GM23338 (cell line): ENCODE results near the gene PANK1. TPM values are rescaled to one million over a fixed set of nuclear protein-coding genes. Genes with fewer than 3 reads are reported as not detected.

Experiments
- ATAC-seq: fragments of 200-7000 bp; cut with Tn5 transposase; 3 replicates; pipeline ENCODE4 v1.9.1; 2020
- DNase-seq: peaks from one replicate; pipeline ENCODE4 v3.0.0-alpha.2; 2015; ENCODE audit warnings: low spot score
- H2AFZ ChIP-seq: fragments of 200-600 bp; sonication (generic); 2 replicates; pipeline ENCODE4 v1.8.0; 2016; ENCODE audit warnings: antibody characterized with exemption, mild to moderate bottlenecking, moderate library complexity
- H3F3A ChIP-seq: fragments of 200-600 bp; sonication (generic); replicated peaks from 2 replicates; pipeline ENCODE4 v1.8.0; 2017; ENCODE audit warnings: antibody characterized with exemption, mixed run types, low read depth
- H3K27ac ChIP-seq: fragments of 200-600 bp; sonication (generic); 2 replicates; pipeline ENCODE4 v1.6.1; 2016; ENCODE audit warnings: low read depth
- H3K27me3 ChIP-seq: fragments of 200-600 bp; sonication (generic); 2 replicates; pipeline ENCODE4 v1.8.0; 2016; ENCODE audit warnings: mild to moderate bottlenecking, mixed run types, moderate library complexity; ENCODE audit not compliant: insufficient read depth
- H3K36me3 ChIP-seq: fragments of 200-600 bp; sonication (generic); 2 replicates; pipeline ENCODE4 v1.8.0; 2016; ENCODE audit warnings: mild to moderate bottlenecking; ENCODE audit not compliant: insufficient read depth
- H3K4me1 ChIP-seq: fragments of 200-600 bp; sonication (generic); 2 replicates; pipeline ENCODE4 v1.8.0; 2016; ENCODE audit warnings: mild to moderate bottlenecking, moderate library complexity; ENCODE audit not compliant: insufficient read depth
- H3K4me2 ChIP-seq: fragments of 200-600 bp; sonication (generic); 2 replicates; pipeline ENCODE4 v1.7.1; 2017; ENCODE audit warnings: mixed run types
- H3K4me3 ChIP-seq: fragments of 200-600 bp; sonication (generic); 2 replicates; pipeline ENCODE4 v1.6.1; 2016; ENCODE audit warnings: mixed run types
- H3K79me2 ChIP-seq: fragments of 200-600 bp; sonication (generic); replicated peaks from 2 replicates; pipeline ENCODE4 v1.8.0; 2017; ENCODE audit warnings: mild to moderate bottlenecking; ENCODE audit not compliant: insufficient read depth
- H3K9me2 ChIP-seq: fragments of 200-600 bp; sonication (generic); 2 replicates; pipeline ENCODE4 v1.8.0; 2017; ENCODE audit not compliant: insufficient read depth
- H4K20me1 ChIP-seq: fragments of 200-600 bp; sonication (generic); replicated peaks from 2 replicates; pipeline ENCODE4 v1.8.0; 2017; ENCODE audit warnings: mild to moderate bottlenecking; ENCODE audit not compliant: insufficient read depth
- H3K27ac Mint-ChIP-seq: 2 replicates; pipeline ENCODE4 v1.8.0; 2020; ENCODE audit warnings: inconsistent platforms, mild to moderate bottlenecking, moderate library complexity, mixed read lengths
- H3K27me3 Mint-ChIP-seq: 3 replicates; pipeline ENCODE4 v1.8.0; 2022; ENCODE audit warnings: low read depth, mild to moderate bottlenecking, moderate library complexity, mixed read lengths, inconsistent platforms; ENCODE audit not compliant: insufficient read depth, poor library complexity
- H3K36me3 Mint-ChIP-seq: 3 replicates; pipeline ENCODE4 v1.8.0; 2021; ENCODE audit warnings: low read depth, mild to moderate bottlenecking, inconsistent platforms, moderate library complexity, mixed read lengths
- H3K4me1 Mint-ChIP-seq: 3 replicates; pipeline ENCODE4 v1.8.0; 2020; ENCODE audit warnings: mild to moderate bottlenecking, inconsistent platforms, mixed read lengths
- H3K4me3 Mint-ChIP-seq: 3 replicates; pipeline ENCODE4 v1.8.0; 2021; ENCODE audit warnings: moderate library complexity, mild to moderate bottlenecking, inconsistent platforms, mixed read lengths
- H3K9me3 Mint-ChIP-seq: 3 replicates; pipeline ENCODE4 v1.8.0; 2020; ENCODE audit warnings: moderate library complexity, mild to moderate bottlenecking, inconsistent platforms, mixed read lengths
- CREB1 ChIP-seq: fragments of 250-450 bp; sonication (Bioruptor Pico); IDR thresholded peaks from 2 replicates; pipeline ENCODE4 v1.5.0; 2020; ENCODE audit warnings: low read depth, mild to moderate bottlenecking, moderate library complexity
- EZH2 ChIP-seq: fragments of 200-600 bp; sonication (generic); IDR thresholded peaks from one replicate; pipeline ENCODE4 v1.8.0; 2017; ENCODE audit warnings: antibody characterized with exemption, mild to moderate bottlenecking, low read depth; ENCODE audit not compliant: unreplicated experiment
- EZH2phosphoT487 ChIP-seq: fragments of 200-600 bp; sonication (generic); IDR thresholded peaks from one replicate; pipeline ENCODE4 v1.8.1; 2018; ENCODE audit warnings: antibody characterized with exemption; ENCODE audit not compliant: unreplicated experiment
- JUNB ChIP-seq: IDR thresholded peaks from one replicate; pipeline ENCODE4 v1.6.1; 2016; ENCODE audit warnings: antibody characterized with exemption; ENCODE audit not compliant: unreplicated experiment
- NANOG ChIP-seq: IDR thresholded peaks from 2 replicates; pipeline ENCODE4 v1.6.1; 2016; ENCODE audit warnings: antibody characterized with exemption, borderline replicate concordance
- POLR2AphosphoS5 ChIP-seq: IDR thresholded peaks from 2 replicates; pipeline ENCODE4 v1.6.1; 2016; ENCODE audit warnings: antibody characterized with exemption, low read depth
- STAT1 ChIP-seq: IDR thresholded peaks from one replicate; pipeline ENCODE4 v1.6.1; 2016; ENCODE audit warnings: antibody characterized with exemption; ENCODE audit not compliant: unreplicated experiment
- ZNF114 ChIP-seq: fragments of 250-450 bp; sonication (Bioruptor Pico); IDR thresholded peaks from 2 replicates; pipeline ENCODE4 v1.5.0; 2020; ENCODE audit warnings: mild to moderate bottlenecking, moderate library complexity
- ZNF331 ChIP-seq: fragments of 250-450 bp; sonication (Bioruptor Pico); IDR thresholded peaks from 2 replicates; pipeline ENCODE4 v1.5.0; 2020; ENCODE audit warnings: low read depth, mild to moderate bottlenecking, moderate library complexity
- polyA plus RNA-seq: library from polyadenylated mRNA; unstranded; fragments of >200 nt; fragmentation: Nextera tagmentation; extraction: Ambion mirVana; gene quantifications from 2 replicates; pipeline ENCODE4 v1.2.1, GENCODE V29; 2016
- total RNA-seq: library from RNA; depleted of rRNA; stranded (reverse); fragments of >200 nt; shearing (Covaris generic); gene quantifications from 2 replicates; pipeline ENCODE4 v1.2.3, GENCODE V29; 2014
- TF ChIP-seq, protein P1 (sequence below): IDR thresholded peaks from one replicate; pipeline ENCODE4 v1.6.1; 2018; ENCODE audit warnings: antibody characterized with exemption; ENCODE audit not compliant: unreplicated experiment
- TF ChIP-seq, protein P2 (sequence below): IDR thresholded peaks from 2 replicates; pipeline ENCODE4 v1.6.1; 2016; ENCODE audit warnings: antibody characterized with exemption
- TF ChIP-seq, protein P3 (sequence below): fragments of 250-450 bp; sonication (Bioruptor Pico); IDR thresholded peaks from 2 replicates; pipeline ENCODE4 v1.5.0; 2020; ENCODE audit warnings: mild to moderate bottlenecking, moderate library complexity
- TF ChIP-seq, protein P4 (sequence below), 2 experiments: fragments of 200-600 bp in 1 of 2; sonication (generic) in 1 of 2; conservative IDR thresholded peaks; 2 replicates each; pipeline versions ENCODE4 v1.5.1 to v1.6.1; 2016 to 2017; ENCODE audit warnings: antibody characterized with exemption in 2 of 2, low read depth in 2 of 2, mild to moderate bottlenecking in 2 of 2, moderate library complexity in 1 of 2

PANK1 gene
- total and polyA plus RNA-seq, 2 experiments from 2014 or later, result 15.2 to 44.7 TPM

DNA sequence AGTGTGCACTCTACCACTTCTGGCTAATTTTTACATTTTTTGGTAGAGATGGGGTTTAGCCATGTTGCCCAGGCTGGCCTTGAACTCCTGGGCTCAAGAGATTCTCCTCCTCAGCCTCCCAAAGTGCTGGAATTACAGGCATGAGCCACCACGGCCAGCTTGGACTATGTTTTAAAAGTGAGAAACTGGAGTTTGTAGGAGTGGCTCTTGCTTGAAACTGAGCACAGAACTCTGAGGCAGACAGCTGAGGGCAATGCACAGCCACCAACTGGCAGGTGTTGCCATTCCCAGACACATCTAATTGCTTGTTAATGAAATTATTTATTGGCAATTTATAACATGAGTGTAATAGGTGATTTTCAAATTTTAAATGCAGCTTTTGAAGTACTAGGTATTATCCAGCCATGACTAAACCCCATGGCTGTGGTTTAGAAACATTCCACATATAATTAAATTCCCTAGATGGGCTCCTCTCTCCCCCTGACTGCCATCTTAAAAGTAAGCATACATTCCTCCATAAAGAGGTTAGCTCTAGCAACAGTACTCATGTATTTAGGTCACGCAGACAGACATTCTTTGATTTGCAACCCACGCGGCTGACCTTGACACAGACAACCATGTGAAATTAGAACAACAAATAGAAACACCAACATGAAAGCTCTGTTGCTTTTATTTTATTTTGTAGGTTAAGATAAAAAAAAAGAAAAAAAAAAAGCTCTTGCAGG, 19.8 kb downstream of the PANK1 start:
- Histone ChIP-seq H3K79me2 (peaks cover 96% of the 10 kb centered on the region), H3K4me2 (no peak overlapping the region)

More for the DNA sequence above, 19.8 kb downstream of the PANK1 start:
- H3K27ac ChIP-seq, result peak overlapping the region; percentile 35
- peaks cover 2% of the 10 kb centered on the region; the same call in 1 of the 2 replicates for H4K20me1 ChIP-seq
- H2AFZ ChIP-seq, result no peak overlapping the region
- ATAC-seq, result peak; percentile 28; the same call in 2 of the 3 replicates
- H3K27ac Mint-ChIP-seq, result peak overlapping the region; percentile 11; the same call in 1 of the 2 replicates
- H3K4me1 Mint-ChIP-seq, result peaks cover 14% of the 10 kb centered on the region
- peaks cover 3% of the 10 kb centered on the region for H3K27me3 Mint-ChIP-seq
- H3K4me3 Mint-ChIP-seq, result no peak overlapping the region
- peaks cover 47% of the 10 kb centered on the region for H3K36me3 Mint-ChIP-seq
- TF ChIP-seq EZH2phosphoT487 (no peak), CREB1 (no peak), ZNF331 (CRISPR knock-in tag) (no peak), JUNB (no peak), STAT1 (no peak), EZH2 (no peak), NANOG (no peak), POLR2AphosphoS5 (no peak), ZNF114 (CRISPR knock-in tag) (no peak)
- TF ChIP-seq, protein P1, sequence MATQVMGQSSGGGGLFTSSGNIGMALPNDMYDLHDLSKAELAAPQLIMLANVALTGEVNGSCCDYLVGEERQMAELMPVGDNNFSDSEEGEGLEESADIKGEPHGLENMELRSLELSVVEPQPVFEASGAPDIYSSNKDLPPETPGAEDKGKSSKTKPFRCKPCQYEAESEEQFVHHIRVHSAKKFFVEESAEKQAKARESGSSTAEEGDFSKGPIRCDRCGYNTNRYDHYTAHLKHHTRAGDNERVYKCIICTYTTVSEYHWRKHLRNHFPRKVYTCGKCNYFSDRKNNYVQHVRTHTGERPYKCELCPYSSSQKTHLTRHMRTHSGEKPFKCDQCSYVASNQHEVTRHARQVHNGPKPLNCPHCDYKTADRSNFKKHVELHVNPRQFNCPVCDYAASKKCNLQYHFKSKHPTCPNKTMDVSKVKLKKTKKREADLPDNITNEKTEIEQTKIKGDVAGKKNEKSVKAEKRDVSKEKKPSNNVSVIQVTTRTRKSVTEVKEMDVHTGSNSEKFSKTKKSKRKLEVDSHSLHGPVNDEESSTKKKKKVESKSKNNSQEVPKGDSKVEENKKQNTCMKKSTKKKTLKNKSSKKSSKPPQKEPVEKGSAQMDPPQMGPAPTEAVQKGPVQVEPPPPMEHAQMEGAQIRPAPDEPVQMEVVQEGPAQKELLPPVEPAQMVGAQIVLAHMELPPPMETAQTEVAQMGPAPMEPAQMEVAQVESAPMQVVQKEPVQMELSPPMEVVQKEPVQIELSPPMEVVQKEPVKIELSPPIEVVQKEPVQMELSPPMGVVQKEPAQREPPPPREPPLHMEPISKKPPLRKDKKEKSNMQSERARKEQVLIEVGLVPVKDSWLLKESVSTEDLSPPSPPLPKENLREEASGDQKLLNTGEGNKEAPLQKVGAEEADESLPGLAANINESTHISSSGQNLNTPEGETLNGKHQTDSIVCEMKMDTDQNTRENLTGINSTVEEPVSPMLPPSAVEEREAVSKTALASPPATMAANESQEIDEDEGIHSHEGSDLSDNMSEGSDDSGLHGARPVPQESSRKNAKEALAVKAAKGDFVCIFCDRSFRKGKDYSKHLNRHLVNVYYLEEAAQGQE, result no peak
- TF ChIP-seq, protein P2, sequence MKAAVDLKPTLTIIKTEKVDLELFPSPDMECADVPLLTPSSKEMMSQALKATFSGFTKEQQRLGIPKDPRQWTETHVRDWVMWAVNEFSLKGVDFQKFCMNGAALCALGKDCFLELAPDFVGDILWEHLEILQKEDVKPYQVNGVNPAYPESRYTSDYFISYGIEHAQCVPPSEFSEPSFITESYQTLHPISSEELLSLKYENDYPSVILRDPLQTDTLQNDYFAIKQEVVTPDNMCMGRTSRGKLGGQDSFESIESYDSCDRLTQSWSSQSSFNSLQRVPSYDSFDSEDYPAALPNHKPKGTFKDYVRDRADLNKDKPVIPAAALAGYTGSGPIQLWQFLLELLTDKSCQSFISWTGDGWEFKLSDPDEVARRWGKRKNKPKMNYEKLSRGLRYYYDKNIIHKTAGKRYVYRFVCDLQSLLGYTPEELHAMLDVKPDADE, result no peak
- TF ChIP-seq, protein P3, sequence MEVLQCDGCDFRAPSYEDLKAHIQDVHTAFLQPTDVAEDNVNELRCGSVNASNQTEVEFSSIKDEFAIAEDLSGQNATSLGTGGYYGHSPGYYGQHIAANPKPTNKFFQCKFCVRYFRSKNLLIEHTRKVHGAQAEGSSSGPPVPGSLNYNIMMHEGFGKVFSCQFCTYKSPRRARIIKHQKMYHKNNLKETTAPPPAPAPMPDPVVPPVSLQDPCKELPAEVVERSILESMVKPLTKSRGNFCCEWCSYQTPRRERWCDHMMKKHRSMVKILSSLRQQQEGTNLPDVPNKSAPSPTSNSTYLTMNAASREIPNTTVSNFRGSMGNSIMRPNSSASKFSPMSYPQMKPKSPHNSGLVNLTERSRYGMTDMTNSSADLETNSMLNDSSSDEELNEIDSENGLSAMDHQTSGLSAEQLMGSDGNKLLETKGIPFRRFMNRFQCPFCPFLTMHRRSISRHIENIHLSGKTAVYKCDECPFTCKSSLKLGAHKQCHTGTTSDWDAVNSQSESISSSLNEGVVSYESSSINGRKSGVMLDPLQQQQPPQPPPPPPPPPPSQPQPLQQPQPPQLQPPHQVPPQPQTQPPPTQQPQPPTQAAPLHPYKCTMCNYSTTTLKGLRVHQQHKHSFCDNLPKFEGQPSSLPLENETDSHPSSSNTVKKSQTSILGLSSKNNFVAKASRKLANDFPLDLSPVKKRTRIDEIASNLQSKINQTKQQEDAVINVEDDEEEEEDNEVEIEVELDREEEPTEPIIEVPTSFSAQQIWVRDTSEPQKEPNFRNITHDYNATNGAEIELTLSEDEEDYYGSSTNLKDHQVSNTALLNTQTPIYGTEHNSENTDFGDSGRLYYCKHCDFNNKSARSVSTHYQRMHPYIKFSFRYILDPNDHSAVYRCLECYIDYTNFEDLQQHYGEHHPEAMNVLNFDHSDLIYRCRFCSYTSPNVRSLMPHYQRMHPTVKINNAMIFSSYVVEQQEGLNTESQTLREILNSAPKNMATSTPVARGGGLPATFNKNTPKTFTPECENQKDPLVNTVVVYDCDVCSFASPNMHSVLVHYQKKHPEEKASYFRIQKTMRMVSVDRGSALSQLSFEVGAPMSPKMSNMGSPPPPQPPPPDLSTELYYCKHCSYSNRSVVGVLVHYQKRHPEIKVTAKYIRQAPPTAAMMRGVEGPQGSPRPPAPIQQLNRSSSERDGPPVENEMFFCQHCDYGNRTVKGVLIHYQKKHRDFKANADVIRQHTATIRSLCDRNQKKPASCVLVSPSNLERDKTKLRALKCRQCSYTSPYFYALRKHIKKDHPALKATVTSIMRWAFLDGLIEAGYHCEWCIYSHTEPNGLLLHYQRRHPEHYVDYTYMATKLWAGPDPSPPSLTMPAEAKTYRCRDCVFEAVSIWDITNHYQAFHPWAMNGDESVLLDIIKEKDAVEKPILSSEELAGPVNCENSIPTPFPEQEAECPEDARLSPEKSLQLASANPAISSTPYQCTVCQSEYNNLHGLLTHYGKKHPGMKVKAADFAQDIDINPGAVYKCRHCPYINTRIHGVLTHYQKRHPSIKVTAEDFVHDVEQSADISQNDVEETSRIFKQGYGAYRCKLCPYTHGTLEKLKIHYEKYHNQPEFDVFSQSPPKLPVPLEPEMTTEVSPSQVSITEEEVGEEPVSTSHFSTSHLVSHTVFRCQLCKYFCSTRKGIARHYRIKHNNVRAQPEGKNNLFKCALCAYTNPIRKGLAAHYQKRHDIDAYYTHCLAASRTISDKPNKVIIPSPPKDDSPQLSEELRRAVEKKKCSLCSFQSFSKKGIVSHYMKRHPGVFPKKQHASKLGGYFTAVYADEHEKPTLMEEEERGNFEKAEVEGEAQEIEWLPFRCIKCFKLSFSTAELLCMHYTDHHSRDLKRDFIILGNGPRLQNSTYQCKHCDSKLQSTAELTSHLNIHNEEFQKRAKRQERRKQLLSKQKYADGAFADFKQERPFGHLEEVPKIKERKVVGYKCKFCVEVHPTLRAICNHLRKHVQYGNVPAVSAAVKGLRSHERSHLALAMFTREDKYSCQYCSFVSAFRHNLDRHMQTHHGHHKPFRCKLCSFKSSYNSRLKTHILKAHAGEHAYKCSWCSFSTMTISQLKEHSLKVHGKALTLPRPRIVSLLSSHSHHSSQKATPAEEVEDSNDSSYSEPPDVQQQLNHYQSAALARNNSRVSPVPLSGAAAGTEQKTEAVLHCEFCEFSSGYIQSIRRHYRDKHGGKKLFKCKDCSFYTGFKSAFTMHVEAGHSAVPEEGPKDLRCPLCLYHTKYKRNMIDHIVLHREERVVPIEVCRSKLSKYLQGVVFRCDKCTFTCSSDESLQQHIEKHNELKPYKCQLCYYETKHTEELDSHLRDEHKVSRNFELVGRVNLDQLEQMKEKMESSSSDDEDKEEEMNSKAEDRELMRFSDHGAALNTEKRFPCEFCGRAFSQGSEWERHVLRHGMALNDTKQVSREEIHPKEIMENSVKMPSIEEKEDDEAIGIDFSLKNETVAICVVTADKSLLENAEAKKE, result no peak
- TF ChIP-seq, protein P4, sequence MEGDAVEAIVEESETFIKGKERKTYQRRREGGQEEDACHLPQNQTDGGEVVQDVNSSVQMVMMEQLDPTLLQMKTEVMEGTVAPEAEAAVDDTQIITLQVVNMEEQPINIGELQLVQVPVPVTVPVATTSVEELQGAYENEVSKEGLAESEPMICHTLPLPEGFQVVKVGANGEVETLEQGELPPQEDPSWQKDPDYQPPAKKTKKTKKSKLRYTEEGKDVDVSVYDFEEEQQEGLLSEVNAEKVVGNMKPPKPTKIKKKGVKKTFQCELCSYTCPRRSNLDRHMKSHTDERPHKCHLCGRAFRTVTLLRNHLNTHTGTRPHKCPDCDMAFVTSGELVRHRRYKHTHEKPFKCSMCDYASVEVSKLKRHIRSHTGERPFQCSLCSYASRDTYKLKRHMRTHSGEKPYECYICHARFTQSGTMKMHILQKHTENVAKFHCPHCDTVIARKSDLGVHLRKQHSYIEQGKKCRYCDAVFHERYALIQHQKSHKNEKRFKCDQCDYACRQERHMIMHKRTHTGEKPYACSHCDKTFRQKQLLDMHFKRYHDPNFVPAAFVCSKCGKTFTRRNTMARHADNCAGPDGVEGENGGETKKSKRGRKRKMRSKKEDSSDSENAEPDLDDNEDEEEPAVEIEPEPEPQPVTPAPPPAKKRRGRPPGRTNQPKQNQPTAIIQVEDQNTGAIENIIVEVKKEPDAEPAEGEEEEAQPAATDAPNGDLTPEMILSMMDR (conservative IDR thresholded peaks at IDR 0.05; ENCODE audit: low read depth in 2 of 2), result no peak
- DNase-seq, result no peak
- no peaks in the 10 kb centered on the region for H3K9me2 ChIP-seq
- H3K36me3 ChIP-seq, result peaks cover 12% of the 10 kb centered on the region; the same call in 1 of the 2 replicates
- no peaks in the 10 kb centered on the region for H3K27me3 ChIP-seq
- no peaks in the 10 kb centered on the region for H3F3A ChIP-seq
- no peak overlapping the region for H3K4me3 ChIP-seq
- H3K4me1 ChIP-seq, result no peaks in the 10 kb centered on the region; the same call in 1 of the 2 replicates
- H3K9me3 Mint-ChIP-seq, result peaks cover 28% of the 10 kb centered on the region
